Neural progenitor cell (in vitro differentiated cells): ENCODE measurements around the gene SS18. TPM values are rescaled to one million over a fixed set of nuclear protein-coding genes. Genes with fewer than 3 reads are reported as not detected.

ENCODE experiments used
- DNase-seq: peaks from one replicate; pipeline ENCODE4 v3.0.0-alpha.2; 2016; ENCODE audit warnings: low spot score
- H2AFZ ChIP-seq: fragments of 200-600 bp; sonication (generic); replicated peaks from 2 replicates; pipeline ENCODE4 v1.6.1; 2016; ENCODE audit warnings: antibody characterized with exemption
- H3F3A ChIP-seq: fragments of 200-600 bp; sonication (generic); 2 replicates; pipeline ENCODE4 v1.6.1; 2016; ENCODE audit warnings: antibody characterized with exemption, low read depth
- H3K27ac ChIP-seq: fragments of 200-600 bp; sonication (generic); 2 replicates; pipeline ENCODE4 v1.5.1; 2016; ENCODE audit warnings: mild to moderate bottlenecking
- H3K27me3 ChIP-seq: fragments of 200-600 bp; sonication (generic); 2 replicates; pipeline ENCODE4 v1.6.1; 2016; ENCODE audit warnings: mild to moderate bottlenecking, moderate library complexity
- H3K36me3 ChIP-seq: fragments of 200-600 bp; sonication (generic); 2 replicates; pipeline ENCODE4 v1.5.1; 2016
- H3K4me1 ChIP-seq: fragments of 200-600 bp; sonication (generic); 2 replicates; pipeline ENCODE4 v1.6.1; 2016; ENCODE audit warnings: mixed run types
- H3K4me2 ChIP-seq: fragments of 200-600 bp; sonication (generic); 2 replicates; pipeline ENCODE4 v1.6.1; 2016
- H3K4me3 ChIP-seq: fragments of 200-600 bp; sonication (generic); 2 replicates; pipeline ENCODE4 v1.5.1; 2016
- H3K79me2 ChIP-seq: fragments of 200-600 bp; sonication (generic); 2 replicates; pipeline ENCODE4 v1.6.1; 2016; ENCODE audit warnings: low read depth
- H3K9ac ChIP-seq: fragments of 200-600 bp; sonication (generic); 2 replicates; pipeline ENCODE4 v1.6.1; 2016
- H3K9me3 ChIP-seq: fragments of 200-600 bp; sonication (generic); 2 replicates; pipeline ENCODE4 v1.5.1; 2016; ENCODE audit warnings: low read depth
- H4K20me1 ChIP-seq: fragments of 200-600 bp; sonication (generic); 2 replicates; pipeline ENCODE4 v1.6.1; 2016; ENCODE audit warnings: low read depth
- H3K27ac Mint-ChIP-seq: 3 replicates; pipeline ENCODE4 v1.8.0; 2021; ENCODE audit warnings: mixed read lengths
- H3K27me3 Mint-ChIP-seq: 2 replicates; pipeline ENCODE4 v1.8.0; 2022; ENCODE audit warnings: low read depth, mild to moderate bottlenecking, inconsistent platforms, moderate library complexity, mixed read lengths; ENCODE audit not compliant: insufficient read depth
- H3K36me3 Mint-ChIP-seq: 3 replicates; pipeline ENCODE4 v1.8.0; 2021; ENCODE audit warnings: mixed read lengths
- H3K4me1 Mint-ChIP-seq: 3 replicates; pipeline ENCODE4 v1.8.0; 2021; ENCODE audit warnings: mixed read lengths
- H3K4me3 Mint-ChIP-seq: 3 replicates; pipeline ENCODE4 v1.8.0; 2021; ENCODE audit warnings: mild to moderate bottlenecking, moderate library complexity, mixed read lengths
- H3K9me3 Mint-ChIP-seq: 3 replicates; pipeline ENCODE4 v1.8.0; 2020; ENCODE audit warnings: mixed read lengths
- EZH2 ChIP-seq: fragments of 200-600 bp; sonication (generic); IDR thresholded peaks from 2 replicates; pipeline ENCODE4 v1.6.1; 2017; ENCODE audit warnings: antibody characterized with exemption, mild to moderate bottlenecking, moderate library complexity
- EZH2phosphoT487 ChIP-seq: fragments of 200-600 bp; sonication (generic); IDR thresholded peaks from 2 replicates; pipeline ENCODE4 v1.6.1; 2017; ENCODE audit warnings: antibody characterized with exemption
- total RNA-seq: library from RNA; depleted of rRNA; stranded (reverse); fragments of >200 nt; gene quantifications from 2 replicates; pipeline ENCODE4 v1.2.3, GENCODE V29; 2015; ENCODE audit warnings: low replicate concordance
- TF ChIP-seq, protein P1 (sequence below): fragments of 200-600 bp; sonication (generic); IDR thresholded peaks from 2 replicates; pipeline ENCODE4 v1.5.1; 2017; ENCODE audit warnings: antibody characterized with exemption, mild to moderate bottlenecking

SS18 gene
- total RNA-seq, 1 donor from 2014 or later, result 196 TPM

DNA sequence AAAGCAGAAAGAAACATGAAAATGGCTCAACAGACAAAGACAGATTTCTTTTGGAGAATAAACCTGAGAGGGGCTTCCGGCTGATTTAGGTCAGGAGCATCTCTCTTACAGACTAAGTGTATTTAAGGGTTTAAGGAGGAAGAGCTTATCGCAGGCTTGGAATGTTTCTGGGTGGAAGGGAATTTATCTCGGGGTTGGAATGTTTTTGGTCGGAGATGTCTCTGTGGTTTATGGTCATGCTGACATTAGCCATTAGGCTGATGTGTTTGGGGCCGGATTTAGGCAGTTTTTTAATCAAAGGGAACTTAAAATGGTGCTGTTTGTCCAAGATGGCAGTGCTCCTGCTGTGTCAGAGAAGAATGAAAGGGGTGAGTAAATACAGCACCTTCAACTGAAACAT lies 28.8 kb upstream of the SS18 start:
- Histone ChIP-seq H3K4me2 (no peak overlapping the region), H3K27me3 (no peaks in the 10 kb centered on the region), H3K4me3 (no peak overlapping the region), H4K20me1 (no peaks in the 10 kb centered on the region), H3K4me1 (no peaks in the 10 kb centered on the region), H3K9me3 (peaks cover 5% of the 10 kb centered on the region), H3K36me3 (no peaks in the 10 kb centered on the region), H3F3A (no peaks in the 10 kb centered on the region), H3K9ac (no peak overlapping the region), H3K79me2 (no peaks in the 10 kb centered on the region), H2AFZ (no peak overlapping the region), H3K27ac (no peak overlapping the region)
- Mint-ChIP-seq H3K27ac (no peak overlapping the region), H3K36me3 (peaks cover 2% of the 10 kb centered on the region), H3K4me1 (peaks cover under 1% of the 10 kb centered on the region), H3K9me3 (peaks cover 16% of the 10 kb centered on the region), H3K4me3 (no peak overlapping the region), H3K27me3 (no peaks in the 10 kb centered on the region)
- TF ChIP-seq EZH2phosphoT487, result no peak
- TF ChIP-seq, protein P1, sequence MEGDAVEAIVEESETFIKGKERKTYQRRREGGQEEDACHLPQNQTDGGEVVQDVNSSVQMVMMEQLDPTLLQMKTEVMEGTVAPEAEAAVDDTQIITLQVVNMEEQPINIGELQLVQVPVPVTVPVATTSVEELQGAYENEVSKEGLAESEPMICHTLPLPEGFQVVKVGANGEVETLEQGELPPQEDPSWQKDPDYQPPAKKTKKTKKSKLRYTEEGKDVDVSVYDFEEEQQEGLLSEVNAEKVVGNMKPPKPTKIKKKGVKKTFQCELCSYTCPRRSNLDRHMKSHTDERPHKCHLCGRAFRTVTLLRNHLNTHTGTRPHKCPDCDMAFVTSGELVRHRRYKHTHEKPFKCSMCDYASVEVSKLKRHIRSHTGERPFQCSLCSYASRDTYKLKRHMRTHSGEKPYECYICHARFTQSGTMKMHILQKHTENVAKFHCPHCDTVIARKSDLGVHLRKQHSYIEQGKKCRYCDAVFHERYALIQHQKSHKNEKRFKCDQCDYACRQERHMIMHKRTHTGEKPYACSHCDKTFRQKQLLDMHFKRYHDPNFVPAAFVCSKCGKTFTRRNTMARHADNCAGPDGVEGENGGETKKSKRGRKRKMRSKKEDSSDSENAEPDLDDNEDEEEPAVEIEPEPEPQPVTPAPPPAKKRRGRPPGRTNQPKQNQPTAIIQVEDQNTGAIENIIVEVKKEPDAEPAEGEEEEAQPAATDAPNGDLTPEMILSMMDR, result no peak
- TF ChIP-seq EZH2, result no peak
- no peak for DNase-seq

DNA sequence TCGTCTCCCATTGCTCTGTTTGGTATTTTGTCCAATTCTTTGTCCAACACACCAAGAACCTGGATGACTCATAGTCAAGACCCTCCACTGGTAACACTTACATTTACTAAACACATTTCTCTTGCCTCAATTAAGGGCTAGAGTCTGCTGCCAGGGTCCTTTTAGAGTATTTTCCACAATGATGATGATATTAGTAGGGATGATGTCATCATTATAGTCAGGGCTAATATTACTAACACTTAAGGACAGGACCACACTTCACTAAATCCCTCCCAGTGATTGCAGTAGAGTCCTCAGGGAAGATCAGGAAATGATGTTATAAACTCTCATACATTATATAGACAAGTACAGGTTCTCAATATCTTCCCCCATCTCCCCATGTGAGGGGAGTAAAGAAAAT lies 13.6 kb upstream of the SS18 start:
- H3K36me3 Mint-ChIP-seq, result no peaks in the 10 kb centered on the region
- no peak overlapping the region for H3K27ac Mint-ChIP-seq

DNA sequence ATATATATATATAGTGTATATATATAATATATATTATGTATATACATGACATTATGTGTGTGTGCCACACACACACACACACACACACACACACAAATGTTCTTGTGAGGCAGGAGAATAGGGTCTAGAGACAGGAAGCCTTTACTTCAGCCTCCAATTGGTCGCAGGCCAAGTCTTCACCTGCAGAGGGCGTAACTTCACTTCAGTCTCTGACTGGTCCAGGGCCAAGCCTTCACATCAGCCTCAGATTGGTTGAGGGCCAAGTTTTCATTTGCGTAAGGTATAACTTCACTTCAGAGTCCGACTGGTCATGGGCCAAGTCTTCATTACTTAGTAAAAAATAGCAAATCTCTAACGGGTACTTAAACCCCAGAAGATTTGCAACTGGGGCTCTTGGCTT lies 13.2 kb upstream of the SS18 start:
- no peaks in the 10 kb centered on the region for H3K36me3 Mint-ChIP-seq
- Histone ChIP-seq H2AFZ (no peak overlapping the region), H3K27ac (no peak overlapping the region), H4K20me1 (no peaks in the 10 kb centered on the region), H3K9ac (no peak overlapping the region), H3K4me3 (no peak overlapping the region), H3K4me2 (no peak overlapping the region), H3K36me3 (no peaks in the 10 kb centered on the region), H3K27me3 (no peaks in the 10 kb centered on the region), H3F3A (no peaks in the 10 kb centered on the region), H3K4me1 (no peaks in the 10 kb centered on the region), H3K9me3 (no peaks in the 10 kb centered on the region), H3K79me2 (no peaks in the 10 kb centered on the region)
- H3K9me3 Mint-ChIP-seq, result peaks cover under 1% of the 10 kb centered on the region
- no peak overlapping the region for H3K4me3 Mint-ChIP-seq
- peaks cover 2% of the 10 kb centered on the region for H3K27me3 Mint-ChIP-seq
- H3K4me1 Mint-ChIP-seq, result no peaks in the 10 kb centered on the region
- TF ChIP-seq EZH2phosphoT487, result no peak
- TF ChIP-seq, protein P1, result peak; percentile 53
- H3K27ac Mint-ChIP-seq, result no peak overlapping the region
- DNase-seq, result peak; percentile 47

More for the DNA sequence above, 13.6 kb upstream of the SS18 start:
- Histone ChIP-seq H3K36me3 (no peaks in the 10 kb centered on the region), H4K20me1 (no peaks in the 10 kb centered on the region), H3K27ac (no peak overlapping the region), H3K27me3 (no peaks in the 10 kb centered on the region), H3K4me2 (no peak overlapping the region), H3K4me1 (no peaks in the 10 kb centered on the region), H3K9me3 (no peaks in the 10 kb centered on the region), H2AFZ (no peak overlapping the region), H3K79me2 (no peaks in the 10 kb centered on the region), H3K9ac (no peak overlapping the region), H3F3A (no peaks in the 10 kb centered on the region), H3K4me3 (no peak overlapping the region)
- H3K9me3 Mint-ChIP-seq, result peaks cover 3% of the 10 kb centered on the region
- peaks cover 2% of the 10 kb centered on the region for H3K27me3 Mint-ChIP-seq
- no peaks in the 10 kb centered on the region for H3K4me1 Mint-ChIP-seq
- TF ChIP-seq EZH2phosphoT487, result no peak
- TF ChIP-seq EZH2, result no peak
- TF ChIP-seq, protein P1, result no peak
- no peak overlapping the region for H3K4me3 Mint-ChIP-seq
- no peak for DNase-seq
